OCI-LY1 (cell line): ENCODE data around the gene PLPPR4.

ENCODE experiments used
- H2AFZ ChIP-seq: fragments of 200-600 bp; sonication (generic), shearing (Covaris generic); 2 replicates; pipeline ENCODE4 v1.6.0; 2014; ENCODE audit warnings: antibody characterized with exemption, mild to moderate bottlenecking, low read length
- H3F3A ChIP-seq: fragments of 200-600 bp; sonication (generic), shearing (Covaris generic); 2 replicates; pipeline ENCODE4 v1.6.0; 2014; ENCODE audit warnings: mild to moderate bottlenecking, antibody characterized with exemption, low read length, moderate library complexity; ENCODE audit not compliant: insufficient read depth
- H3K27ac ChIP-seq: fragments of 200-600 bp; sonication (generic); 2 replicates; pipeline ENCODE4 v1.5.1; 2014; ENCODE audit warnings: low read length, mixed run types, mild to moderate bottlenecking, low read depth; ENCODE audit not compliant: poor library complexity, severe bottlenecking
- H3K27me3 ChIP-seq: fragments of 200-600 bp; sonication (generic); 2 replicates; pipeline ENCODE4 v1.6.0; 2014; ENCODE audit warnings: antibody characterized with exemption, mild to moderate bottlenecking, low read length, moderate library complexity; ENCODE audit not compliant: insufficient read depth
- H3K36me3 ChIP-seq: fragments of 200-600 bp; sonication (generic); 2 replicates; pipeline ENCODE4 v1.6.1; 2014; ENCODE audit warnings: mild to moderate bottlenecking, antibody characterized with exemption, low read length, moderate library complexity, mixed read lengths; ENCODE audit not compliant: insufficient read depth
- H3K4me1 ChIP-seq: fragments of 200-600 bp; sonication (generic); 2 replicates; pipeline ENCODE4 v1.5.1; 2014; ENCODE audit warnings: mild to moderate bottlenecking, low read length, moderate library complexity; ENCODE audit not compliant: insufficient read depth, severe bottlenecking
- H3K4me2 ChIP-seq: fragments of 200-600 bp; sonication (generic), shearing (Covaris generic); 2 replicates; pipeline ENCODE4 v1.6.1; 2014; ENCODE audit warnings: low read length
- H3K4me3 ChIP-seq: fragments of 200-600 bp; sonication (generic); 2 replicates; pipeline ENCODE4 v1.5.1; 2014; ENCODE audit warnings: low read length, low read depth, mild to moderate bottlenecking, mixed read lengths; ENCODE audit not compliant: poor library complexity, severe bottlenecking
- H3K79me2 ChIP-seq: fragments of 200-600 bp; shearing (Covaris generic); 2 replicates; pipeline ENCODE4 v1.6.1; 2016; ENCODE audit warnings: mixed run types, low read length, mixed read lengths; ENCODE audit not compliant: insufficient read depth
- H3K9ac ChIP-seq: fragments of 200-600 bp; sonication (generic), shearing (Covaris generic); 2 replicates; pipeline ENCODE4 v1.6.1; 2014; ENCODE audit warnings: mild to moderate bottlenecking, low read length, mixed read lengths
- H3K9me2 ChIP-seq: fragments of 200-600 bp; sonication (generic), shearing (Covaris generic); 2 replicates; pipeline ENCODE4 v1.6.1; 2014; ENCODE audit warnings: low read depth, mild to moderate bottlenecking, low read length, mixed read lengths
- H3K9me3 ChIP-seq: fragments of 200-600 bp; shearing (Covaris generic); 2 replicates; pipeline ENCODE4 v1.6.1; 2014; ENCODE audit warnings: low read length, mixed read lengths
- H4K20me1 ChIP-seq: fragments of 200-600 bp; sonication (generic), shearing (Covaris generic); 2 replicates; pipeline ENCODE4 v1.6.0; 2016; ENCODE audit warnings: mild to moderate bottlenecking, low read length; ENCODE audit not compliant: insufficient read depth
- CTCF ChIP-seq: fragments of 200-600 bp; sonication (generic), shearing (Covaris generic); IDR thresholded peaks from 2 replicates; pipeline ENCODE4 v1.5.1; 2017; ENCODE audit warnings: mild to moderate bottlenecking, antibody characterized with exemption, low read length, moderate library complexity, mixed read lengths
- EZH2 ChIP-seq: fragments of 200-600 bp; sonication (generic), shearing (Covaris generic); IDR thresholded peaks from 2 replicates; pipeline ENCODE4 v1.8.0; 2017; ENCODE audit warnings: borderline replicate concordance, mixed run types, mild to moderate bottlenecking, antibody characterized with exemption, low read length, moderate library complexity, mixed read lengths

PLPPR4 gene

DNA sequence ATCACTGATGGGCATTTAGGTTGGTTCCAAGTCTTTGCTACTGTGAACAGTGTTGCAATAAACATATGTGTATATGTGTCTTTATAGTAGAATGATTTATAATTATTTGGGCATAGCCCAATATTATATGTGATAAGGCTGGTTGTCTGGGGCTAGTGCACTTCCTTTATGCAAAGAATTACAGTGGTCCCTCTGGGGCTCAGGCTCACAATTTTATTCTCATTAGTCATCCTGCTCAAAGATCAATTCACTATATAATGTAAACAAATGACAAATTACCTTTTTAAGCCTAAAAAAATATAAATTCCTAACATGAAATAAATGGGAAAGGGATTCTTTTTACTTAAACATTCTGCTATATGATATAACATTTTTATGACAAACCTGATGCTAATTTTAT, 5.0 kb downstream of the PLPPR4 start:
- H3K9me2 ChIP-seq = no peaks in the 10 kb centered on the region
- no peaks in the 10 kb centered on the region for H3F3A ChIP-seq
- H3K4me1 ChIP-seq = no peaks in the 10 kb centered on the region
- H3K27ac ChIP-seq = no peak overlapping the region
- no peak overlapping the region for H3K4me2 ChIP-seq
- no peak overlapping the region for H3K9ac ChIP-seq
- no peaks in the 10 kb centered on the region for H3K79me2 ChIP-seq
- no peak overlapping the region for H3K4me3 ChIP-seq
- H2AFZ ChIP-seq = no peak overlapping the region
- H4K20me1 ChIP-seq = no peaks in the 10 kb centered on the region
- no peaks in the 10 kb centered on the region for H3K27me3 ChIP-seq
- TF ChIP-seq CTCF (no peak), EZH2 (no peak)
- H3K36me3 ChIP-seq = no peaks in the 10 kb centered on the region
- no peaks in the 10 kb centered on the region for H3K9me3 ChIP-seq

- Histone ChIP-seq H3K4me2 (no peak overlapping the region), H3K27me3 (no peaks in the 10 kb centered on the region), H3K9ac (no peak overlapping the region), H3K9me2 (no peaks in the 10 kb centered on the region), H3K4me3 (no peak overlapping the region), H3K79me2 (no peaks in the 10 kb centered on the region), H3F3A (no peaks in the 10 kb centered on the region), H3K36me3 (no peaks in the 10 kb centered on the region), H3K4me1 (no peaks in the 10 kb centered on the region), H3K9me3 (no peaks in the 10 kb centered on the region), H2AFZ (no peak overlapping the region), H4K20me1 (no peaks in the 10 kb centered on the region), H3K27ac (no peak overlapping the region)
- TF ChIP-seq EZH2 = no peak
- TF ChIP-seq CTCF = no peak
Measured at GRCh38 chr1:99270646-99271045, 6.4 kb downstream of the PLPPR4 start.

- Histone ChIP-seq H2AFZ (no peak overlapping the region), H4K20me1 (no peaks in the 10 kb centered on the region), H3K4me1 (no peaks in the 10 kb centered on the region), H3K27me3 (no peaks in the 10 kb centered on the region), H3K4me2 (no peak overlapping the region), H3K9me2 (no peaks in the 10 kb centered on the region), H3K36me3 (no peaks in the 10 kb centered on the region), H3F3A (no peaks in the 10 kb centered on the region), H3K4me3 (no peak overlapping the region), H3K27ac (no peak overlapping the region), H3K79me2 (no peaks in the 10 kb centered on the region), H3K9me3 (no peaks in the 10 kb centered on the region), H3K9ac (no peak overlapping the region)
- TF ChIP-seq EZH2 (no peak), CTCF (no peak)
Measured at GRCh38 chr1:99271249-99271648, 7.0 kb downstream of the PLPPR4 start.
